Kidney capillary endothelial cell (primary cell): ENCODE results near the gene PRSS1.
"Not testable (repeated sequence)": the region's sequence is repeated elsewhere in the genome, so short reads cannot be mapped to it uniquely, and the experiment has no call there.

Experiments used
- DNase-seq: peaks from one replicate; pipeline ENCODE4 v3.0.0-alpha.2; 2018; ENCODE audit warnings: low spot score

The PRSS1 gene

DNA sequence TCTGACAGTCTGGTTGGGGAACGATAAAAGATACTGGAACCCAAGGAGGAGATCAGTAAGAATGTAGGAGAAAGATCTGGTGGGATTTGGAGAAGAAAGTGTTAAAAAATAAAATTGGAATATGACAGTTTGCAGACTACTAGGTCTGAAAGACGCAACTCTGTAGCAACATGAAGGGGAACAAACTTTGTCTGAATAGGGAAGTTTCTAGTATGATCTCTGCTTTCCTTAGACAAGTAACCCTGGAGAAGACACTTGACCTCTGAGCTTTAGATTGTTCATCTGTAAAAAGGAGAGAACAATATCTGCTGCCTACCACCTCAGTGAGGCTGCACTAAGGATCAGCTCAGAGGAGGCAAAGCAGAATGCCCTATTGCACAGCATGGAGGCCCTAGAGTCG lies 3.0 kb upstream of the PRSS1 start:
- no peak for DNase-seq

DNA sequence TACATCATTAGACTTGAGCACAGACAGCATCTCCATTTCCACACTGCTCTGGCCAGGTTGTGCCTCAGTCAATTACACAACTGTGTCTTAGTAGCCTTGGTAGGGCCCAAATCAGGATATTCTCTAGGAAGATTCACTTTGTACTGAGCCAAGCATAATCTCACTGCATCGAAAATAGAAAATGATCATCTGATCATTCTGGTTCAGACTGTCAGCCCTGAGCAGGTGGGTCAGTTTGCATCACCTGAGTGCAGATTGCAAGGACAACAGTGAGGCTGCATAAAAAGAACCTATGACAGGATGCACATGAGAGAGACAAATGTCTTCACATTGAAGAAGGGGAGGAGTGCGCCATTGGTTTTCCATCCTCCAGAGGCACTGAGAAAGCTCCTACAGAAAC lies 862 bp upstream of the PRSS1 start:
- not testable (repeated sequence) for DNase-seq

GRCh38 chr7:142750321-142750938 lies 1.2 kb downstream of the PRSS1 start:
- DNase-seq = no peak

DNA sequence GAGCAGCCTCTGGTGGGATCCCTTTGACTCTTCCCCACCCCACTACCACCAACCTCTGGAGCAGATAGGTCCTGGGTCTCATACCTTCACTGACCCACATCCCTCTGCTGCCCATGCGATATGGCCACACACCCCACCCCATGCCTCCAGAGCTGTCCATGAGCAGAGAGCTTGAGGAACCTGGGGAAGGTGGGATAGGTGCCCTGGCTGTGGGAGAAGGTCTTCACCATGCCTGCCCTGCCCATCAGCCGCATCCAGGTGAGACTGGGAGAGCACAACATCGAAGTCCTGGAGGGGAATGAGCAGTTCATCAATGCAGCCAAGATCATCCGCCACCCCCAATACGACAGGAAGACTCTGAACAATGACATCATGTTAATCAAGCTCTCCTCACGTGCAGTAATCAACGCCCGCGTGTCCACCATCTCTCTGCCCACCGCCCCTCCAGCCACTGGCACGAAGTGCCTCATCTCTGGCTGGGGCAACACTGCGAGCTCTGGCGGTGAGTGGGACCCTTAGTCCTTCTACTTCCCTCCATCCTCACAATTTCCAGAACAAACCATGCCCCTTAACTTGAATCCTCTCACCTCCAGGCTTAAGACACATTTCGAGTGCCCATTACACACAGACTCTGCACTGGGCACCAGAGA lies 2.4 kb downstream of the PRSS1 start:
- DNase-seq = not testable (repeated sequence)

DNA sequence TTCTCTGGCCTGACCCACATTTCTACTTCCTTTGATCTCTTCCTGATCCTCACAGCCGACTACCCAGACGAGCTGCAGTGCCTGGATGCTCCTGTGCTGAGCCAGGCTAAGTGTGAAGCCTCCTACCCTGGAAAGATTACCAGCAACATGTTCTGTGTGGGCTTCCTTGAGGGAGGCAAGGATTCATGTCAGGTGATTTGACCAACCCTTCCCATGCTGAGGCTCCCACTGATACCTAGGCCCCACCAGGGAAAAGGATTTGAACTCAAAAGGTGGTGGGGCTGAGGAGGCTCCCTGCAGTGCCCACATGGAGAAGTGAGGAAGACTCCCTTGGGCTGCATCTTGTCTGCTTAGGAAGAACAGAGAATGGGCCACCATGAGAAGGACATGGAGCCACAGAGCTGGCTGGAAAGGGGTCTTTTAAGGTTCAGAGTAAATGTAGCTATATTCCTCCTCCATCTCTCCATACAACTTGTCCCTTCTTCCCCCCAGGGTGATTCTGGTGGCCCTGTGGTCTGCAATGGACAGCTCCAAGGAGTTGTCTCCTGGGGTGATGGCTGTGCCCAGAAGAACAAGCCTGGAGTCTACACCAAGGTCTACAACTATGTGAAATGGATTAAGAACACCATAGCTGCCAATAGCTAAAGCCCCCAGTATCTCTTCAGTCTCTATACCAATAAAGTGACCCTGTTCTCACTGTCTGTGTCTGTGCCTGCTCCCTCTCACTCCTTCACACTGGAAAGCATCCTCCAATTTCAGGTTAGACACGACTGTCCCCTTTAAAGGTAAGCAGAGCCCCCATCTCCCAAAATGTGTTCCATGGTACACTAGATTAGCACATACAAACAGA lies 3.3 kb downstream of the PRSS1 start:
- no peak for DNase-seq

GRCh38 chr7:142753366-142753765 lies 4.1 kb downstream of the PRSS1 start:
- DNase-seq = no peak

GRCh38 chr7:142753925-142754491 lies 4.7 kb downstream of the PRSS1 start:
- not testable (repeated sequence) for DNase-seq

DNA sequence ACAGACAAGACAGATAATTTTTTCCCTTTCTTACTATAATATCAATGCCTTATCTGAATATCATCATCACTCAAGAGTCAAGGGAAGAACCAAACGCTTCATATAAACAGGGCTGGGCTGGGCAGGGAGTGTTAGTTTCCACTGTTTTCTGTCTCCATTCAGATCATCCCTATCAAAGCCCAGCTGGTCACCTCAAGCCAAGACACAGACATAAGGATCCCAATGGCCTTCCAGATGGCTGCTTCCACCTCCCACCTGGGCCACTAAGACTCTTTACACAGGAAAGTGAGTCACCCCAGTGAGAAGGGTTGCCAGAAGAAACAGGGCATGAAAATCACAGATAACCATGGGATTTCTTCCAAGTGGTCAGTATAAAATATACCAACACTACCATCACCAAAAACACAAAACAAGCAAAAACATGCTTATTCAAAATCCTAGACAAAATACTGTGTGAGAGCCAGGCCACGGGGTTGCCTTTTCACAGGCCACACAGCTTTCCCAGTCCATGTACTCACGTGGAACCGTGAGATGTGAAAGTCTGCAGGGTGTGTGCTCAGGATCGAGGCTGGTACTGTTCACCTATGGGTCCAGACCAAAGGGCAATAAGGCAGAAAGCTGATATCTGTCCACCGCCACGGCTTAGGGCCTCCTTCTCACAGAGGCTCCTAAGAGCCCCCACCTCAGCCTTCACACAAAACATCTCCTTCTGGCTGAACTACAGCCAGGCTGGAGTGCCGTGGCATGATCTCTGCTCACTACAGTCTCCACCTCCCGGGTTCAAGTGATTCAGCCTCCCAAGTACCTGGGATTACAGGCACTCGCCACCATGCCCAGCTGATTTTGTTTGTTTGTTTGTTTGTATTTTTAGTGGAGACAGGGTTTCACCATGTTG lies 5.7 kb downstream of the PRSS1 start:
- no peak for DNase-seq

DNA sequence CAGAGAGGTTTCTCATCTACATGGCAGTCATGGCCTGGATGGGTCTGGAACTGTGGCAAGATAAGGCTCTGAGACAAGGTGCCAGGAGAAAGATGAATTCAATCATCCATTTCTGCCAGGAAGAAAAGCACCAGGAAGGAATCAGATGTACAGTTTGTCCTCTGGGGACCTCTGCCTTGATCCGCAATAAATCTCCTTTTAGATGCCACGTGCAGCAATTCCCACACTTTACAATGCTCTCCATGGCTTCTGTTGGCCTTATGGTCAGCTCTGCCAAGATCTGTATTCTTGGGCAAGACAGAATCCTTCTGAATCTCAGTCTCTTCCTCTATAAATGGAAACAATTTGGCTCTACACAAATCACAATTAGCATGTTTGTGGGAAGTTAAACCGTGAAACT lies 9.0 kb downstream of the PRSS1 start:
- not testable (repeated sequence) for DNase-seq

GRCh38 chr7:142759433-142759832 lies 10.2 kb downstream of the PRSS1 start:
- DNase-seq = no peak

DNA sequence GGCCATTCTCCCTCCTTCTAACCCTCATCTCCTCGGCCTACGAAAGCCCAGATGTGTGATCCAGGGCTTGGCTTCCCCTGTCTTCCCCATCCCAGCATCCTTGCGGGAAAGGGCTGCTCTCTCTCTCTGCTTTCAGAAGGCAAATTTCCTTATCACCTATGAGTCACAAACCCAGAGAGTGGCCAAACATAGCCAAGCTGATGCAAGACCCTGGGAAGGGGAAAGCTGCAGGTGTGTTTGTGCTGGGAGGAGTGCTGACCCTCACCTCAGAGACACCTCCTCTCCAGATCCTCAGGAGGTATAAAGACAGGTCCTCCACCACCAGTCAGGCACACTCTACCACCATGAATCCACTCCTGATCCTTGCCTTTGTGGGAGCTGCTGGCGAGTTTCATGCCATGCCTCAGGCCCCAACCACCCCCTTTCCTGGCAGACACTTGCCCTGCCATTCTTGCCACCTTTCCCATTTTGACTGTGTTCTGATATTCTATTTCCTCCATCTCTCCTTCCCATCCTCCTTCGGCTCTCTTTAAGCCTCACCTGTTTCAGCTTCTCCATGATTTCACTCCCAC lies 10.9 kb downstream of the PRSS1 start:
- DNase-seq = no peak

- not testable (repeated sequence) for DNase-seq
Observed at GRCh38 chr7:142761606-142762005, 12.3 kb downstream of the PRSS1 start.

DNA sequence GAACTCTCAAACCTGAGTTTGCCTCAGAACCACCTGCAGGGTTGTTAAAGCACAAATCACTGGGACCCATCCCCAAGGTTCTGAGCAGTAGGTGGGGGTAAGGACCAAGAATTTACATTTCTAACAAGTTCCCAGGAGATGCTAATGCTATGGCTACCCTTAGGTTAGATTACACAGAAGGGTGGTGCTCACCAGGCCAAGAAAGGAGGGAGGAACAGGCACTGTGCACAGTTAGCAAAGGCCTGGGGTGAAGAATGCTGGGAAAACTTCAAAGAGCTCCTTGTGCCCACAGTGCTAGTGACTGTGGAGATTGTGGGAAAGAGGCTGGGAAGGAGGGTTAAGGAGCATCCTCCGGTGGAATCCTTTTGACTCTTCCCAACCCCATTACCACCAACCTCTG lies 12.8 kb downstream of the PRSS1 start:
- no peak for DNase-seq

DNA sequence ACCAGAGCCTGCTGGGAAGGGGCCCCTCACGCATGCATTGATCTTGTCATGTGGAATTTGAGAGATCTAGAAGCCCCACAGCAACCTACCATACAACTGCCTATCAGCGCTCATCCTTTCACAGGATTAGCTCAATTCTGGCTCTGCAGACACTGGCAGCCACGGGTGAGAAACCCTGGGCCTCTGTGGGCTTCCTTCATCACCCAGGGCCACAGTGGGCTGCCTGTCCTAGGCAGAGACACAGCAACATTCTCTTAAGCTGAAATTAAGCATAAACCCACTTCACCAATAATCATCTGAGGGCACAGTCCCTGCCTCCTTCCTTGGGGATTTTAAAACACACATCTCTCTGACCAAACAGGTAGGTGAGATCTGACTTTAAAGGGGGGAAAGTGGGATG lies 18.2 kb downstream of the PRSS1 start:
- DNase-seq = no peak

DNA sequence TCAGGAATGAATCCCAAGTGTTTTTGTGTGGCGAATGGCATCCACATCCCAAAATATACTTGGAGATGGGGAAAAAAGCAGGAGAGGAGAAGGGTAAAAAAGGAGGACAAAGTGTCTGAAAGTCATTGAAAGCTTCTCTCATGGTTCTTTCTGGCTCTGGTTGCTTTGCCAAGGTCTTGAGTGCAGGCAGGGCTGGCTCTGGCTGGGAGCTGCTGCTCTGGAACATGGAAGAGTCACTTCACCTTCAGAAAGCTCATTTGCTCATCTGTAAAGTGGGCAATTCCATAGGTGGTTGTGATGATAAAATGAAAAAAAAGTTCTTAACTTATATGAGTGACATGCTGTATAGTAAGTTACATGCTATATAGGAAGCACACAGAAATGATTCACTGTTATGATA lies 18.6 kb downstream of the PRSS1 start:
- no peak for DNase-seq

DNA sequence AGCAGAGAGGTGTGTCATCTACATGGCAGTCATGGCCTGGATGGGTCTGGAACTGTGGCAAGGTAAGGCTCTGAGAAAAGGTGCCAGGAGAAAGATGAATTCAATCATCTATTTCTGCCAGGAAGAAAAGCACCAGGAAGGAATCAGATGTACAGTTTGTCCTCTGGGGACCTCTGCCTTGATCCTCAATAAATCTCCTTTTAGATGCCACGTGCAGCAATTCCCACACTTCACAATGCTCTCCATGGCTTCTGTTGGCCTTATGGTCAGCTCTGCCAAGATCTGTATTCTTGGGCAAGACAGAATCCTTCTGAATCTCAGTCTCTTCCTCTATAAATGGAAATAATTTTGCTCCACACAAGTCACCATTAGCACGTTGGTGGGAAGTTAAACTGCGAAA lies 19.6 kb downstream of the PRSS1 start:
- not testable (repeated sequence) for DNase-seq

DNA sequence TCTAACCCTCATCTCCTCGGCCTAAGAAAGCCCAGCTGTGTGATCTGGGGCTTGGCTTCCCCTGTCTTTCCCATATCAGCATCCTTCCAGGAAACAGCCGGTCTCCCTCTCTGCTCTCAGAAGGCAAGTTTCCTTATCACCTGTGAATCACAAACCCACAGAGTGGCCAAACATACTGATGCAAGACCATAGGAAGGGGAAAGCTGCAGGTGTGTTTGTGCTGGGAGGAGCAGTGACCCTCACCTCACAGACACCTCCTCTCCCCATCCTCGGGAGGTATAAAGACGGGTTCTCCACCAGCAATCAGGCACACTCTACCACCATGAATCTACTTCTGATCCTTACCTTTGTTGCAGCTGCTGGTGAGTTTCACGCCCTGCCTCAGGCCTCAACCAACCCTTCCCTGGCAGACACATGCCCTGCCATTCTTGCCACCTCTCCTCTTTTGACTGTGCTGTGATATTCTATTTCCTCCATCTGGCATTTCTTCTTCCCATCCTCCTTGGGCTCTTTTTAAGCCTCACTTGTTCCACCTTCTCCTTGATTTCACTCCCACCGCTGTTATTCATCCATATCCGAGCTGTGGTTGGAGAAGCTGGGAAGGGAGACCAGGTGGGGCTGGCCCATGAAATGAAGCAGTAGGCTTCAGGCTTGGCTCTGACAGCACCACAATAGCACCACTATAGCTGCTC lies 21.5 kb downstream of the PRSS1 start, which contains the start of gene PRSS2:
Gene PRSS2, plus strand, starts transcription at position 310 of the 692 bp plus-strand sequence. Its CDS starts 13 bp downstream, at position 323.
- no peak for DNase-seq

DNA sequence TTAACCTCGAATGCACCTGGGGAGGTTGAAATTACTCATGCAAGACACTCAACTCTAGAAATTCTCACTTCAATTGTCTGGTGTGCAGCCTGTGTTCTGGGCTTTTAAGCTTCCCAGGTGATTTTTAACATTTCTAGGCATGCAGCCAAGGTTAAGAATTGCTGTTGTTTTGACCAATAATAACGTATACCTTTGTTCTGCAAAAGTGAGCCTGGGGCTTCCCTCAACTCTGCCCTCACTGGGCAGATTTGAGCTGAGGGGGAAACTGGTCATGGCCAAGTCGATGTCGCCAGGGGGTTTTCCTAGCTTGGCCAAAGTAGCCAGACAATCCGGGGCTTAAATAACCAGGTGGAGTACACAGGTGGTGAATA lies 22.1 kb downstream of the PRSS1 start:
- DNase-seq = no peak

GRCh38 chr7:142772051-142772450 lies 22.8 kb downstream of the PRSS1 start:
- DNase-seq = no peak

DNA sequence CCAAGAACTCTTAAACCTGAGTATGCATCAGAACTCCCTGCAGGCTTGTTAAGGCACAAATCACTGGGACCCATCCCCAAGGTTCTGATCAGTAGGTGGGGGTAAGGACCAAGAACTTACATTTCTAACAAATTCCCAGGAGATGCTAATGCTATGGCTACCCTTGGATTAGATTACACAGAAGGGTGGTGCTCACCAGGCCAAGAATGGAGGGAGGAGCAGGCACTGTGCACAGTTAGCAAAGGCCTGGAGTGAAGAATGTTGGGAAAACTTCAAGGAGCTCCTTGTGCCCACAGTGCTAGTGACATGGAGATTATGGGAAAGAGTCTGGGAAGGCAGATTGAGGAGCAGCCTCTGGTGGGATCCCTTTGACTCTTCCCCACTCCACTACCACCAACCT lies 23.4 kb downstream of the PRSS1 start:
- DNase-seq = no peak

DNA sequence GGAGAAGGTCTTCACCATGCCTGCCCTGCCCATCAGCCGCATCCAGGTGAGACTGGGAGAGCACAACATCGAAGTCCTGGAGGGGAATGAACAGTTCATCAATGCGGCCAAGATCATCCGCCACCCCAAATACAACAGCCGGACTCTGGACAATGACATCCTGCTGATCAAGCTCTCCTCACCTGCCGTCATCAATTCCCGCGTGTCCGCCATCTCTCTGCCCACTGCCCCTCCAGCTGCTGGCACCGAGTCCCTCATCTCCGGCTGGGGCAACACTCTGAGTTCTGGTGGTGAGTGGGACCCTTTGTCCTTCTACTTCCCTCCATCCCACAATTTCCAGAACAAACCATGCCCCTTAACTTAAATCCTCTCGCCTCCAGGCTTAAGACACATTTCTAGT lies 24.0 kb downstream of the PRSS1 start:
- DNase-seq = no peak
